Neural cell (in vitro differentiated cells): ENCODE results near the gene ACE.

ENCODE experiments used
- EP300 ChIP-seq: fragments of 450-650 bp; conservative IDR thresholded peaks from 2 replicates; pipeline ENCODE4 v1.6.1; 2014; ENCODE audit warnings: antibody characterized with exemption, mild to moderate bottlenecking, moderate library complexity; ENCODE audit not compliant: poor library complexity, severe bottlenecking
- EZH2 ChIP-seq: fragments of 200-600, 300-800 bp; shearing (Covaris generic), sonication (generic); IDR thresholded peaks from 2 replicates; pipeline ENCODE4 v1.6.1; 2014; ENCODE audit warnings: antibody characterized with exemption, low read length, borderline replicate concordance, mild to moderate bottlenecking; ENCODE audit not compliant: insufficient read depth, poor library complexity, severe bottlenecking
- MXI1 ChIP-seq: fragments of 450-650 bp; conservative IDR thresholded peaks from 2 replicates; pipeline ENCODE4 v1.6.1; 2014; ENCODE audit warnings: antibody characterized with exemption, mild to moderate bottlenecking; ENCODE audit not compliant: poor library complexity, severe bottlenecking
- POLR2AphosphoS5 ChIP-seq: IDR thresholded peaks from 2 replicates; pipeline ENCODE4 v1.6.1; 2012
- RAD21 ChIP-seq: fragments of 450-650 bp; conservative IDR thresholded peaks from 2 replicates; pipeline ENCODE4 v1.6.1; 2014; ENCODE audit warnings: antibody characterized with exemption, mild to moderate bottlenecking, moderate library complexity
- SMC3 ChIP-seq: fragments of 450-650 bp; conservative IDR thresholded peaks from 2 replicates; pipeline ENCODE4 v1.6.1; 2014; ENCODE audit warnings: antibody characterized with exemption, mild to moderate bottlenecking, moderate library complexity; ENCODE audit not compliant: poor library complexity
- TAF1 ChIP-seq: IDR thresholded peaks from 2 replicates; pipeline ENCODE4 v1.6.1; 2012; ENCODE audit warnings: low read depth
- TF ChIP-seq, protein P1 (sequence below): fragments of 450-650 bp; IDR thresholded peaks from 2 replicates; pipeline ENCODE4 v1.5.1; 2014; ENCODE audit warnings: antibody characterized with exemption, mild to moderate bottlenecking, moderate library complexity; ENCODE audit not compliant: poor library complexity, severe bottlenecking
- TF ChIP-seq, protein P2 (sequence below): IDR thresholded peaks from 2 replicates; pipeline ENCODE4 v1.6.1; 2012; ENCODE audit warnings: borderline replicate concordance

DNA sequence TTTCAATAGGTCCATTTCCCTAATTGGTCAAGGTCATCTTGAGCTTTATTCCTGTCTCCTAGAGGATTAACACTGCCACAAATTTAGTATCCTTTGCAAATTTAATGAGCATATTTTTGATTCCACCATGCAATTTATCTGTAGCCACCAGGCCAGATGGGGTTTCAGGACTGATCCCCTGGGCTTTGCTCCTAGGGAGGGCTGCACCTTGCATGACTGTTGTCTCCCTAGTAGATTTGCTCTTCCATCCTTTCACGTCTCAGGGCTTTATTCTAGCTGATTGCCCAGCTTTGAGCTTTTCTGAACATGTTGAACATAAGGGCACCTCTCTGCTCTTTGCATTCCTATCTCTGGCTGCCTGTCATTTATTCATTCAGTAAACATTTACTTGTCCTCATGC lies 38.6 kb downstream of the ACE start:
- TF ChIP-seq, protein P1, sequence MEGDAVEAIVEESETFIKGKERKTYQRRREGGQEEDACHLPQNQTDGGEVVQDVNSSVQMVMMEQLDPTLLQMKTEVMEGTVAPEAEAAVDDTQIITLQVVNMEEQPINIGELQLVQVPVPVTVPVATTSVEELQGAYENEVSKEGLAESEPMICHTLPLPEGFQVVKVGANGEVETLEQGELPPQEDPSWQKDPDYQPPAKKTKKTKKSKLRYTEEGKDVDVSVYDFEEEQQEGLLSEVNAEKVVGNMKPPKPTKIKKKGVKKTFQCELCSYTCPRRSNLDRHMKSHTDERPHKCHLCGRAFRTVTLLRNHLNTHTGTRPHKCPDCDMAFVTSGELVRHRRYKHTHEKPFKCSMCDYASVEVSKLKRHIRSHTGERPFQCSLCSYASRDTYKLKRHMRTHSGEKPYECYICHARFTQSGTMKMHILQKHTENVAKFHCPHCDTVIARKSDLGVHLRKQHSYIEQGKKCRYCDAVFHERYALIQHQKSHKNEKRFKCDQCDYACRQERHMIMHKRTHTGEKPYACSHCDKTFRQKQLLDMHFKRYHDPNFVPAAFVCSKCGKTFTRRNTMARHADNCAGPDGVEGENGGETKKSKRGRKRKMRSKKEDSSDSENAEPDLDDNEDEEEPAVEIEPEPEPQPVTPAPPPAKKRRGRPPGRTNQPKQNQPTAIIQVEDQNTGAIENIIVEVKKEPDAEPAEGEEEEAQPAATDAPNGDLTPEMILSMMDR, result no peak
- TF ChIP-seq EZH2 (no peak), POLR2AphosphoS5 (no peak), RAD21 (no peak), TAF1 (no peak), MXI1 (no peak), SMC3 (no peak), EP300 (no peak)
- TF ChIP-seq, protein P2, sequence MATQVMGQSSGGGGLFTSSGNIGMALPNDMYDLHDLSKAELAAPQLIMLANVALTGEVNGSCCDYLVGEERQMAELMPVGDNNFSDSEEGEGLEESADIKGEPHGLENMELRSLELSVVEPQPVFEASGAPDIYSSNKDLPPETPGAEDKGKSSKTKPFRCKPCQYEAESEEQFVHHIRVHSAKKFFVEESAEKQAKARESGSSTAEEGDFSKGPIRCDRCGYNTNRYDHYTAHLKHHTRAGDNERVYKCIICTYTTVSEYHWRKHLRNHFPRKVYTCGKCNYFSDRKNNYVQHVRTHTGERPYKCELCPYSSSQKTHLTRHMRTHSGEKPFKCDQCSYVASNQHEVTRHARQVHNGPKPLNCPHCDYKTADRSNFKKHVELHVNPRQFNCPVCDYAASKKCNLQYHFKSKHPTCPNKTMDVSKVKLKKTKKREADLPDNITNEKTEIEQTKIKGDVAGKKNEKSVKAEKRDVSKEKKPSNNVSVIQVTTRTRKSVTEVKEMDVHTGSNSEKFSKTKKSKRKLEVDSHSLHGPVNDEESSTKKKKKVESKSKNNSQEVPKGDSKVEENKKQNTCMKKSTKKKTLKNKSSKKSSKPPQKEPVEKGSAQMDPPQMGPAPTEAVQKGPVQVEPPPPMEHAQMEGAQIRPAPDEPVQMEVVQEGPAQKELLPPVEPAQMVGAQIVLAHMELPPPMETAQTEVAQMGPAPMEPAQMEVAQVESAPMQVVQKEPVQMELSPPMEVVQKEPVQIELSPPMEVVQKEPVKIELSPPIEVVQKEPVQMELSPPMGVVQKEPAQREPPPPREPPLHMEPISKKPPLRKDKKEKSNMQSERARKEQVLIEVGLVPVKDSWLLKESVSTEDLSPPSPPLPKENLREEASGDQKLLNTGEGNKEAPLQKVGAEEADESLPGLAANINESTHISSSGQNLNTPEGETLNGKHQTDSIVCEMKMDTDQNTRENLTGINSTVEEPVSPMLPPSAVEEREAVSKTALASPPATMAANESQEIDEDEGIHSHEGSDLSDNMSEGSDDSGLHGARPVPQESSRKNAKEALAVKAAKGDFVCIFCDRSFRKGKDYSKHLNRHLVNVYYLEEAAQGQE, result no peak
